ENCODE results near the gene KRTAP4-5.

- no peak for TF ChIP-seq POLR2A (IDR thresholded peaks at IDR 0.05; ENCODE audit: low read depth, low read length)
- no peak for TF ChIP-seq POLR2AphosphoS5 (IDR thresholded peaks at IDR 0.05; ENCODE audit: low read depth, low read length)
- no peak for TF ChIP-seq TAF1 (IDR thresholded peaks at IDR 0.05; ENCODE audit: borderline replicate concordance, low read depth, low read length)
Observed at GRCh38 chr17:41185001-41185400, 35.4 kb upstream of the KRTAP4-5 start.
